Lower lobe of right lung (tissue), 2 donors: ENCODE data around the gene LSM11. TPM values are rescaled to one million over a fixed set of nuclear protein-coding genes. Genes with fewer than 3 reads are reported as not detected.

ENCODE experiments used
- ATAC-seq, 2 donors: fragments of 200-7000 bp; cut with Tn5 transposase; one replicate each; pipeline ENCODE4 v1.9.1; 2020 to 2022; ENCODE audit warnings: mild to moderate bottlenecking in 2 of 2, moderate library complexity in 2 of 2
- DNase-seq: peaks from one replicate; pipeline ENCODE4 v3.0.0-alpha.2; 2020
- H3K27ac ChIP-seq: fragments of 200-600 bp; one replicate; pipeline ENCODE4 v1.8.0; 2022
- H3K27me3 ChIP-seq: fragments of 200-600 bp; one replicate; pipeline ENCODE4 v1.8.0; 2022; ENCODE audit warnings: low read depth
- H3K36me3 ChIP-seq: fragments of 200-600 bp; one replicate; pipeline ENCODE4 v1.8.0; 2022; ENCODE audit warnings: mild to moderate bottlenecking
- H3K4me1 ChIP-seq: fragments of 200-600 bp; one replicate; pipeline ENCODE4 v1.8.0; 2022
- H3K4me3 ChIP-seq: fragments of 200-600 bp; one replicate; pipeline ENCODE4 v1.8.0; 2022; ENCODE audit warnings: mild to moderate bottlenecking
- H3K9me3 ChIP-seq: fragments of 200-600 bp; one replicate; pipeline ENCODE4 v1.8.0; 2022
- intact Hi-C: fragments of 100-400 bp; cut with DNase I; formaldehyde crosslinking; loops from one replicate; pipeline ENCODE4 v1.11.0; 2022
- total RNA-seq: library from RNA; stranded (reverse); fragmentation: NEBNext Ultra II Directional; extraction: Animal tissue kit (Norgen Biotek cat#: 25700); gene quantifications from one replicate; pipeline ENCODE4 v1.2.1, GENCODE V29; 2021
- TF ChIP-seq, protein P1 (sequence below): fragments of 200-600 bp; IDR thresholded peaks from one replicate; pipeline ENCODE4 v1.8.0; 2022; ENCODE audit warnings: antibody characterized with exemption, mild to moderate bottlenecking
- donor health status: DM: no; HTN: yes; CAD: no; lungs with severe emphysema.

The LSM11 gene
- total RNA-seq, 1 donor from 2014 or later: 3.1 TPM

DNA sequence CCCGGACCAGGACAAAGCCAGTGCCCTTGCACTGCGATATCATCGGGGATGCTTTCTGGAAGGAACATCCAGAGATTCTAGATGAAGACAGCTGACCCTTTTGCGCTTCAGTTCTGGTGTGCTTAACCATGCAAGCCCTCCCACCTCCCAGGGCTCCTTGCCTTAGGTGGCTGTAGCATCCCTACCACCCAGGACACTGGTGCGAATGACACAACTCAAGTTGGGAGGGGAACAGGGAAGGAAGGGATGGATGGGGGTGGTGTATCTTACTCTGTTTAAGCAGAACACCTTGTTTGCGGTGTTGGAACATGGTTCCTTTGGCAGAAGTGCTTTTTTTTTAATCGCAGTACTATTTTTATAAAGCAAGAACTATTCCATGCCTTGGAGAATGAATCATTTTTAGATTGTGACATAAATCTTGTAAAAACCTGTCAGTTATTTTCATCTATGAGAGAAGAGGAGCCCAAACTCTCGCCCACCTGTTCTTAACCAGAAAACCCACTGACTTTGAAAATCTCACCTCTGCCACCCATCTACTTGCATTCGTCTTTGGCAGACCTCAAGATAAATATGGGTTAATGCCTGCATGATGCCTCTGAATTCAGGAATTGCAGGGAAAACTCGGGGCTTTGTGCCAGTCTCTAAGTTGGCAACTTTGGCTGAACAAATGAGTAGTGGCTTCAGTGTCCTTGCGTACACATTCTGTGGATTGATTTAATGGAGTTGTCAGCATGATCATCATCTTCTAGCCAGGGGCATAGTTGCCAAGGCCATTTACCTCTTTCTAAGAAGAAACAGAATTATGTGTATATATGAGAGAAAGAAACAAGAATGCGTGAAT is 3.9 kb upstream of the LSM11 start:
- Histone ChIP-seq H3K27me3 (no peaks in the 10 kb centered on the region), H3K36me3 (peaks cover 45% of the 10 kb centered on the region), H3K27ac (no peak overlapping the region), H3K4me1 (peaks cover 9% of the 10 kb centered on the region), H3K4me3 (no peak overlapping the region), H3K9me3 (no peaks in the 10 kb centered on the region)
- TF ChIP-seq, protein P1, sequence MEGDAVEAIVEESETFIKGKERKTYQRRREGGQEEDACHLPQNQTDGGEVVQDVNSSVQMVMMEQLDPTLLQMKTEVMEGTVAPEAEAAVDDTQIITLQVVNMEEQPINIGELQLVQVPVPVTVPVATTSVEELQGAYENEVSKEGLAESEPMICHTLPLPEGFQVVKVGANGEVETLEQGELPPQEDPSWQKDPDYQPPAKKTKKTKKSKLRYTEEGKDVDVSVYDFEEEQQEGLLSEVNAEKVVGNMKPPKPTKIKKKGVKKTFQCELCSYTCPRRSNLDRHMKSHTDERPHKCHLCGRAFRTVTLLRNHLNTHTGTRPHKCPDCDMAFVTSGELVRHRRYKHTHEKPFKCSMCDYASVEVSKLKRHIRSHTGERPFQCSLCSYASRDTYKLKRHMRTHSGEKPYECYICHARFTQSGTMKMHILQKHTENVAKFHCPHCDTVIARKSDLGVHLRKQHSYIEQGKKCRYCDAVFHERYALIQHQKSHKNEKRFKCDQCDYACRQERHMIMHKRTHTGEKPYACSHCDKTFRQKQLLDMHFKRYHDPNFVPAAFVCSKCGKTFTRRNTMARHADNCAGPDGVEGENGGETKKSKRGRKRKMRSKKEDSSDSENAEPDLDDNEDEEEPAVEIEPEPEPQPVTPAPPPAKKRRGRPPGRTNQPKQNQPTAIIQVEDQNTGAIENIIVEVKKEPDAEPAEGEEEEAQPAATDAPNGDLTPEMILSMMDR: no peak
- intact Hi-C loops: no loop called here
- no peak for ATAC-seq
- no peak for DNase-seq

DNA sequence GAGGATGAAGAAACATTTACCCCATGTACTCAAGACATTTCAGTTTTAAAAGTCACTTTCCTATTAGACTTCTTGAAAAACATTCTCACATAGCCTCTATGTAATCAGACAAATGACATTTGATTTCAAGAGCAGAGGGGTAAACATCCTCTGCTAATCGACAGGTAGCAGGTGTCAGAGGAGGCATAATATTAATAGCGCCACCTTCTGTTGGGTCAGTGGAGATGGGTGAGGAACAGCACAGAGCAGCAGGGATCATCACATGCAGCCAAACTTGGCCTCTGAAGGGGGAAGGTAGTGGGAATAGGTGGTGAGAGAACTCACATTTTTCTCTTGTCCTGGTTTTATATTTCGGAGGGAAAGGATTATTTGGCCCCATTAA is 3.3 kb upstream of the LSM11 start:
- H3K4me3 ChIP-seq: no peak overlapping the region
- DNase-seq (no peak), ATAC-seq (no peak)
- TF ChIP-seq, protein P1: peak; percentile 26
- peaks cover 15% of the 10 kb centered on the region for H3K4me1 ChIP-seq
- intact Hi-C loops: no loop called here
- H3K27ac ChIP-seq: no peak overlapping the region
- H3K27me3 ChIP-seq: no peaks in the 10 kb centered on the region
- H3K9me3 ChIP-seq: no peaks in the 10 kb centered on the region
- H3K36me3 ChIP-seq: peaks cover 41% of the 10 kb centered on the region

GRCh38 chr5:157741131-157741530 is 2.4 kb upstream of the LSM11 start:
- H3K36me3 ChIP-seq: peaks cover 36% of the 10 kb centered on the region
- intact Hi-C loops: no loop called here

DNA sequence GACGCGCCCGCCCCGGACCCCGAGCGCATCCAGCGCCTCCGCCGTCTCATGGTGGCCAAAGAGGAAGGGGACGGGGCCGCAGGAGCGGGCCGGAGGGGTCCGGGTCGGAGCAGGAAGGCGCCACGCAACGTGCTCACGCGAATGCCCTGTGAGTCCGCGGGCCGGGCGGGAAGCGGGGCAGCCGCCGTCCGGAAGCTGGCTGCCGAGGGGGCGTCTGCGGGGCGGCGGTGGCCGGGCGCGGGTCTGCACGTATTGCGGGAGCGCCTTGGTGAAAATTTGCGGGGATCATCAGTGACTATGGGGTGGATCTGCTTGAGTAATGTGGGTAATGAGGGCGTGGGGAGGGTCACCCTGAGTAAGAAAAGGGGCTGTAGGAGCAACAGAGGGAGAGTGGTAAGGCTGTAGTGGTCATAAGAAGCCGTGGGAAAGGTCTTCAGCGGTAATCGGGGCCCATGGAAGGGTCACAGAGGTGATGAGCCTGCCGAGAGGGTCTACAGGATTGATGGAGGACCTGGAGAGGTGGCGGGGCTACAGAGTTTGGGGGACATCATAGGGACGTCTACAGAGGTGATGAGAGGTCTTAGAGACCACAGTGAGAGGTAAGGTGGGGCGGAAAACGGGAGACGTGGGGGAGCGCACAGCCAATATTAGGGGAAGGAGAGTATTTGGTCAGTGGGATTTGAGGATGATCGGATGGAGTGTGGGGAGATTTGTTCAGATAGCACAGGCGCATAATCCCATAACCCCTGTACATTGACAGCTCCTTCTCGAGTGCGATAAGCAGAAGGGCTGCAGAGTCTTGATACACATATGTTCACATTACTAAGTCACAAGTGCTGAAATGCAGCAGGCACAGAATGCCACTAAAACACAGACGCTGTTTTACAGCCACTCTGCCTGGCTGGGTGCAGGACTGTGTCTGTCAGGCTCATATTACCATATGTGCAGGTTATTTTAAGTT is 819 bp downstream of the LSM11 start:
- H3K36me3 ChIP-seq: peaks cover 6% of the 10 kb centered on the region
- TF ChIP-seq, protein P1: no peak
- peak overlapping the region; percentile 80 for H3K4me3 ChIP-seq
- peak; percentile 64 for DNase-seq
- intact Hi-C loops: no loop called here
- no peaks in the 10 kb centered on the region for H3K27me3 ChIP-seq
- H3K27ac ChIP-seq: peak overlapping the region; percentile 68
- no peak for ATAC-seq
- H3K4me1 ChIP-seq: peaks cover 17% of the 10 kb centered on the region
- H3K9me3 ChIP-seq: no peaks in the 10 kb centered on the region

More at GRCh38 chr5:157741131-157741530, 2.4 kb upstream of the LSM11 start:
- Histone ChIP-seq H3K27ac (no peak overlapping the region), H3K4me3 (no peak overlapping the region), H3K4me1 (peaks cover 17% of the 10 kb centered on the region), H3K9me3 (no peaks in the 10 kb centered on the region), H3K27me3 (no peaks in the 10 kb centered on the region)
- TF ChIP-seq, protein P1: no peak
- no peak for ATAC-seq
- DNase-seq: no peak

- no peaks in the 10 kb centered on the region for H3K9me3 ChIP-seq
- ATAC-seq (no peak), DNase-seq (no peak)
- no peak overlapping the region for H3K27ac ChIP-seq
- intact Hi-C loops: no loop called here
- TF ChIP-seq, protein P1: no peak
- peak overlapping the region; percentile 80 for H3K4me3 ChIP-seq
- H3K27me3 ChIP-seq: no peaks in the 10 kb centered on the region
- H3K36me3 ChIP-seq: no peaks in the 10 kb centered on the region
- peaks cover 17% of the 10 kb centered on the region for H3K4me1 ChIP-seq
These were observed 1.5 kb downstream of the LSM11 start for GRCh38 chr5:157745041-157745456.
